Liver (tissue), 9 donors: ENCODE data around the gene PAPPA. TPM values are rescaled to one million over a fixed set of nuclear protein-coding genes. Genes with fewer than 3 reads are reported as not detected.

ENCODE experiments used
- DNase-seq: peaks from one replicate; pipeline ENCODE4 v3.0.0-alpha.2; 2017; ENCODE audit warnings: low spot score
- H3K27ac ChIP-seq, 2 donors: one replicate each; pipeline ENCODE4 v1.7.0; 2013; ENCODE audit warnings: inconsistent platforms in 2 of 2, low read length in 2 of 2, control low read depth in 1 of 2, low read depth in 1 of 2, mild to moderate bottlenecking in 1 of 2
- H3K27me3 ChIP-seq, 4 donors: one replicate each; pipeline versions ENCODE4 v1.6.1 to v1.7.0; 2013; ENCODE audit warnings: low read length in 3 of 4, inconsistent platforms in 1 of 4, mild to moderate bottlenecking in 1 of 4, moderate library complexity in 1 of 4; ENCODE audit not compliant: control insufficient read depth in 4 of 4, insufficient read depth in 4 of 4
- H3K36me3 ChIP-seq, 4 donors: one replicate each; pipeline versions ENCODE4 v1.6.1 to v1.7.0; 2013; ENCODE audit warnings: low read length in 3 of 4, mild to moderate bottlenecking in 3 of 4, low read depth in 1 of 4, moderate library complexity in 1 of 4; ENCODE audit not compliant: control insufficient read depth in 4 of 4, insufficient read depth in 3 of 4
- H3K4me1 ChIP-seq, 4 donors: one replicate each; pipeline versions ENCODE4 v1.6.1 to v1.7.0; 2013; ENCODE audit warnings: low read length in 3 of 4, mild to moderate bottlenecking in 3 of 4, moderate library complexity in 1 of 4; ENCODE audit not compliant: control insufficient read depth in 4 of 4, insufficient read depth in 4 of 4
- H3K4me3 ChIP-seq, 3 donors: one replicate each; pipeline versions ENCODE4 v1.6.1 to v1.7.0; 2013; ENCODE audit warnings: low read length in 3 of 3, control low read depth in 1 of 3, low read depth in 1 of 3, mild to moderate bottlenecking in 1 of 3
- H3K9ac ChIP-seq, 2 donors: one replicate each; pipeline ENCODE4 v1.7.0; 2013; ENCODE audit warnings: low read length in 2 of 2, mild to moderate bottlenecking in 2 of 2, moderate library complexity in 2 of 2, control low read depth in 1 of 2, low read depth in 1 of 2
- H3K9me3 ChIP-seq, 4 donors: one replicate each; pipeline versions ENCODE4 v1.6.1 to v1.7.0; 2013; ENCODE audit warnings: low read length in 3 of 4; ENCODE audit not compliant: control insufficient read depth in 4 of 4
- ATF3 ChIP-seq: IDR thresholded peaks from 2 replicates; pipeline ENCODE4 v1.6.1; 2016; ENCODE audit warnings: antibody characterized with exemption
- CTCF ChIP-seq: fragments of 150-350 bp; IDR thresholded peaks from 2 replicates; pipeline ENCODE4 v1.5.1; 2017; ENCODE audit warnings: improper control_type of control experiment, low read depth, low read length; ENCODE audit not compliant: missing input control
- EGR1 ChIP-seq, 2 donors: IDR thresholded peaks; 2 replicates each; pipeline ENCODE4 v1.6.1; 2016 to 2018; ENCODE audit warnings: antibody characterized with exemption in 2 of 2, low read depth in 2 of 2
- FOXA1 ChIP-seq: IDR thresholded peaks from 2 replicates; pipeline ENCODE4 v1.6.1; 2016; ENCODE audit warnings: antibody characterized with exemption
- GABPA ChIP-seq, 2 donors: IDR thresholded peaks in 1 of 2; conservative IDR thresholded peaks in 1 of 2; 2 replicates each; pipeline ENCODE4 v1.6.1; 2016; ENCODE audit warnings: antibody characterized with exemption in 2 of 2, mild to moderate bottlenecking in 1 of 2, moderate library complexity in 1 of 2
- HNF4A ChIP-seq, 2 donors: conservative IDR thresholded peaks; 2 replicates each; pipeline ENCODE4 v1.6.1; 2016; ENCODE audit warnings: antibody characterized with exemption in 2 of 2, mild to moderate bottlenecking in 2 of 2
- HNF4G ChIP-seq: IDR thresholded peaks from 2 replicates; pipeline ENCODE4 v1.6.1; 2016; ENCODE audit warnings: antibody characterized with exemption
- MAX ChIP-seq: IDR thresholded peaks from 2 replicates; pipeline ENCODE4 v1.6.1; 2016; ENCODE audit warnings: antibody characterized with exemption
- NR2F2 ChIP-seq: IDR thresholded peaks from 2 replicates; pipeline ENCODE4 v1.6.1; 2016; ENCODE audit warnings: antibody characterized with exemption
- RAD21 ChIP-seq, 2 donors: IDR thresholded peaks; 2 replicates each; pipeline ENCODE4 v1.6.1; 2016; ENCODE audit warnings: antibody characterized with exemption in 2 of 2, mild to moderate bottlenecking in 2 of 2
- REST ChIP-seq: IDR thresholded peaks from 2 replicates; pipeline ENCODE4 v1.6.1; 2016; ENCODE audit warnings: antibody characterized with exemption, mild to moderate bottlenecking
- RXRA ChIP-seq, 2 donors: IDR thresholded peaks; 2 replicates each; pipeline ENCODE4 v1.6.1; 2017 to 2018; ENCODE audit warnings: antibody characterized with exemption in 2 of 2, mild to moderate bottlenecking in 1 of 2
- SP1 ChIP-seq: IDR thresholded peaks from 2 replicates; pipeline ENCODE4 v1.6.1; 2018; ENCODE audit warnings: antibody characterized with exemption, mild to moderate bottlenecking
- ZBTB33 ChIP-seq: IDR thresholded peaks from 2 replicates; pipeline ENCODE4 v1.6.1; 2016; ENCODE audit warnings: antibody characterized with exemption
- WGBS: extraction: QIAGEN DNeasy Blood & Tissue Kit; methylation state at CpG from one replicate; pipeline ENCODE4 v1.1.7; 2013; 5-methylcytosine and 5-hydroxymethylcytosine counted together
- polyA plus RNA-seq, 2 donors: library from polyadenylated mRNA; stranded (reverse) in 1 of 2; unstranded in 1 of 2; fragments of 200-250 nt in 1 of 2; fragments of >200 nt in 1 of 2; fragmentation: Nextera tagmentation in 1 of 2; extraction: Ambion mirVana in 1 of 2; gene quantifications; one replicate each; pipeline versions ENCODE4 v1.2.1 to v1.2.3, GENCODE V29; 2013 to 2015
- total RNA-seq, 2 donors: library from RNA; depleted of rRNA; stranded (reverse); fragments of >200 nt; gene quantifications; one replicate each; pipeline ENCODE4 v1.2.3, GENCODE V29; 2014
- donor health status: healthy.
- donor health status: healthy.
- donor health status: healthy.
- donor health status: healthy.
- donor health status: healthy.

The PAPPA gene
- total and polyA plus RNA-seq, 4 donors = 0.03 to 0.33 (median 0.20) TPM

GRCh38 chr9:116448431-116448830 lies 294.8 kb downstream of the PAPPA start:
- WGBS = 87% methylated on average over 3 of the region's 3 CpGs
- H3K36me3 ChIP-seq = no peaks in the 10 kb centered on the region

More at GRCh38 chr9:116448431-116448830, 294.8 kb downstream of the PAPPA start:
- Histone ChIP-seq H3K27me3 (no peaks in the 10 kb centered on the region), H3K4me1 (no peaks in the 10 kb centered on the region), H3K27ac (no peak overlapping the region), H3K9ac (no peak overlapping the region), H3K4me3 (no peak overlapping the region), H3K9me3 (no peaks in the 10 kb centered on the region)
- no peak for TF ChIP-seq ATF3
- no peak for TF ChIP-seq HNF4G
- TF ChIP-seq MAX = no peak
- no peak for TF ChIP-seq RXRA (IDR thresholded peaks at IDR 0.05)
- no peak for TF ChIP-seq NR2F2
- no peak for TF ChIP-seq ZBTB33
- no peak for TF ChIP-seq HNF4A (conservative IDR thresholded peaks at IDR 0.05)
- TF ChIP-seq EGR1 (IDR thresholded peaks at IDR 0.05; ENCODE audit: low read depth in 2 of 2) = no peak
- no peak for TF ChIP-seq CTCF
- no peak for TF ChIP-seq REST
- TF ChIP-seq SP1 = no peak
- no peak for TF ChIP-seq FOXA1
- no peak for TF ChIP-seq GABPA (IDR thresholded peaks at IDR 0.05 in 1 of 2, conservative IDR thresholded peaks at IDR 0.05 in 1 of 2)
- no peak for TF ChIP-seq RAD21 (IDR thresholded peaks at IDR 0.05)
- DNase-seq = no peak
